ENCODE results near the gene EVX2.

Gene EVX2

GRCh38 chr2:176107731-176108181 lies 24.0 kb upstream of the EVX2 start:
- H4K20me1 ChIP-seq (ENCODE audit: insufficient read depth, low read length) = no peaks in the 10 kb centered on the region
- no peak for TF ChIP-seq CTCF (IDR thresholded peaks at IDR 0.05; ENCODE audit: borderline replicate concordance, extremely low read depth, low read length, poor library complexity, severe bottlenecking)
- TF ChIP-seq EZH2 (IDR thresholded peaks at IDR 0.05; ENCODE audit: borderline replicate concordance, low read depth, low read length, severe bottlenecking) = no peak
- no peak overlapping the region for H3K4me3 ChIP-seq (ENCODE audit: low read depth in 1 of 2, low read length in 2 of 2)
- no peaks in the 10 kb centered on the region for H3K9me3 ChIP-seq (ENCODE audit: insufficient read depth, low read length, severe bottlenecking)
- no peaks in the 10 kb centered on the region for H3K4me1 ChIP-seq (ENCODE audit: insufficient read depth, low read length)
- H3K4me2 ChIP-seq (ENCODE audit: insufficient read depth, low read length) = no peak overlapping the region
- H3K9ac ChIP-seq (ENCODE audit: low read depth, low read length) = no peak overlapping the region
- no peak overlapping the region for H3K27ac ChIP-seq (ENCODE audit: low read length)
- no peak overlapping the region for H2AFZ ChIP-seq (ENCODE audit: low read depth, low read length)
- H3K36me3 ChIP-seq (ENCODE audit: insufficient read depth, low read length) = no peaks in the 10 kb centered on the region
- no peak for ATAC-seq (ENCODE audit: insufficient read depth, low read depth)
- H3K79me2 ChIP-seq (ENCODE audit: insufficient read depth, low read length) = no peaks in the 10 kb centered on the region
- no peaks in the 10 kb centered on the region for H3K27me3 ChIP-seq (ENCODE audit: insufficient read depth, low read length, poor library complexity)
- DNase-seq = no peak

- H3K79me2 ChIP-seq (ENCODE audit: insufficient read depth, low read length) = no peaks in the 10 kb centered on the region
- H3K4me2 ChIP-seq (ENCODE audit: insufficient read depth, low read length) = no peak within 1 kb of the TSS
- H3K27me3 ChIP-seq (ENCODE audit: insufficient read depth, low read length, poor library complexity) = no peaks in the 10 kb centered on the region
- no peak within 1 kb of the TSS for H3K27ac ChIP-seq (ENCODE audit: low read length)
- ATAC-seq (ENCODE audit: insufficient read depth, low read depth) (no peak), DNase-seq (no peak)
- H3K36me3 ChIP-seq (ENCODE audit: insufficient read depth, low read length) = no peaks in the 10 kb centered on the region
- H2AFZ ChIP-seq (ENCODE audit: low read depth, low read length) = no peak within 1 kb of the TSS
- no peak within 1 kb of the TSS for H3K9ac ChIP-seq (ENCODE audit: low read depth, low read length)
- no peaks in the 10 kb centered on the region for H3K9me3 ChIP-seq (ENCODE audit: insufficient read depth, low read length, severe bottlenecking)
- no peak for TF ChIP-seq CTCF (IDR thresholded peaks at IDR 0.05; ENCODE audit: borderline replicate concordance, extremely low read depth, low read length, poor library complexity, severe bottlenecking)
- TF ChIP-seq EZH2 (IDR thresholded peaks at IDR 0.05; ENCODE audit: borderline replicate concordance, low read depth, low read length, severe bottlenecking) = no peak
- no peak within 1 kb of the TSS for H3K4me3 ChIP-seq (ENCODE audit: low read depth in 1 of 2, low read length in 2 of 2)
- H4K20me1 ChIP-seq (ENCODE audit: insufficient read depth, low read length) = no peaks in the 10 kb centered on the region
- no peaks in the 10 kb centered on the region for H3K4me1 ChIP-seq (ENCODE audit: insufficient read depth, low read length)
Measured at GRCh38 chr2:176106581-176107539, 23.1 kb upstream of the EVX2 start, which contains the start of gene HOXD11. TSS of gene HOXD11 (plus strand) at chr2:176107280. CDS start at chr2:176107356, 76 bp downstream.

GRCh38 chr2:176105730-176106580 lies 22.2 kb upstream of the EVX2 start:
- Histone ChIP-seq H3K4me2 (ENCODE audit: insufficient read depth, low read length) (no peak overlapping the region), H3K36me3 (ENCODE audit: insufficient read depth, low read length) (no peaks in the 10 kb centered on the region), H3K79me2 (ENCODE audit: insufficient read depth, low read length) (no peaks in the 10 kb centered on the region), H3K9me3 (ENCODE audit: insufficient read depth, low read length, severe bottlenecking) (no peaks in the 10 kb centered on the region), H3K4me3 (ENCODE audit: low read depth in 1 of 2, low read length in 2 of 2) (no peak overlapping the region), H3K27ac (ENCODE audit: low read length) (no peak overlapping the region), H3K27me3 (ENCODE audit: insufficient read depth, low read length, poor library complexity) (no peaks in the 10 kb centered on the region), H3K4me1 (ENCODE audit: insufficient read depth, low read length) (no peaks in the 10 kb centered on the region), H2AFZ (ENCODE audit: low read depth, low read length) (no peak overlapping the region), H4K20me1 (ENCODE audit: insufficient read depth, low read length) (no peaks in the 10 kb centered on the region), H3K9ac (ENCODE audit: low read depth, low read length) (no peak overlapping the region)
- ATAC-seq (ENCODE audit: insufficient read depth, low read depth) = no peak
- no peak for TF ChIP-seq CTCF (IDR thresholded peaks at IDR 0.05; ENCODE audit: borderline replicate concordance, extremely low read depth, low read length, poor library complexity, severe bottlenecking)
- no peak for TF ChIP-seq EZH2 (IDR thresholded peaks at IDR 0.05; ENCODE audit: borderline replicate concordance, low read depth, low read length, severe bottlenecking)
- no peak for DNase-seq

Data from DND-41 (cell line).